ENCODE results near the gene ACADVL.
"Not testable (repeated sequence)": the region's sequence is repeated elsewhere in the genome, so short reads cannot be mapped to it uniquely, and the experiment has no call there.

ACADVL gene

GRCh38 chr17:7242717-7243452 lies 23.1 kb downstream of the ACADVL start:
- peak overlapping the region; percentile 98 for H3K4me3 ChIP-seq (ENCODE audit: low read depth, low read length)
- in situ Hi-C loops (cut with HindIII; ENCODE audit: low sequenced_read_pairs), result no loop called here
- TF ChIP-seq, protein P1, sequence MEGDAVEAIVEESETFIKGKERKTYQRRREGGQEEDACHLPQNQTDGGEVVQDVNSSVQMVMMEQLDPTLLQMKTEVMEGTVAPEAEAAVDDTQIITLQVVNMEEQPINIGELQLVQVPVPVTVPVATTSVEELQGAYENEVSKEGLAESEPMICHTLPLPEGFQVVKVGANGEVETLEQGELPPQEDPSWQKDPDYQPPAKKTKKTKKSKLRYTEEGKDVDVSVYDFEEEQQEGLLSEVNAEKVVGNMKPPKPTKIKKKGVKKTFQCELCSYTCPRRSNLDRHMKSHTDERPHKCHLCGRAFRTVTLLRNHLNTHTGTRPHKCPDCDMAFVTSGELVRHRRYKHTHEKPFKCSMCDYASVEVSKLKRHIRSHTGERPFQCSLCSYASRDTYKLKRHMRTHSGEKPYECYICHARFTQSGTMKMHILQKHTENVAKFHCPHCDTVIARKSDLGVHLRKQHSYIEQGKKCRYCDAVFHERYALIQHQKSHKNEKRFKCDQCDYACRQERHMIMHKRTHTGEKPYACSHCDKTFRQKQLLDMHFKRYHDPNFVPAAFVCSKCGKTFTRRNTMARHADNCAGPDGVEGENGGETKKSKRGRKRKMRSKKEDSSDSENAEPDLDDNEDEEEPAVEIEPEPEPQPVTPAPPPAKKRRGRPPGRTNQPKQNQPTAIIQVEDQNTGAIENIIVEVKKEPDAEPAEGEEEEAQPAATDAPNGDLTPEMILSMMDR (IDR thresholded peaks at IDR 0.05; ENCODE audit: low read depth, low read length, missing control alignments), result no peak
- DNase-seq (ENCODE audit: low read depth), result peak; percentile 92

DNA sequence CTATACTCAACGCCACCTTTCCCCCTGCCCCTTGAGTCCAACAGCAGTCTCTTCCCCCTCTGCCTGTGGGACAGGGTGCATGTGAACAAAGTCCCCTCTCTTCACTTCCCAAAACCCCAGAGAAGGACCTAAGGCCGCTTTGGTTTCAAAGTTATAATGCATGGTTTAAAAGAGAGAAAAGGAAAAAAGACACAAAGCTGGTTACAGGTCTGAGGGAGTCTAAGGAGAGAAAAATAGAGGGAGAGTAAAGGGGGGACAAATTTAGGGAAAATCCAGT lies 23.7 kb downstream of the ACADVL start:
- TF ChIP-seq, protein P1 (IDR thresholded peaks at IDR 0.05; ENCODE audit: low read depth, low read length, missing control alignments), result no peak
- in situ Hi-C loops (cut with HindIII; ENCODE audit: low sequenced_read_pairs), result no loop called here
- peak overlapping the region; percentile 98 for H3K4me3 ChIP-seq (ENCODE audit: low read depth, low read length)
- no peak for DNase-seq (ENCODE audit: low read depth)

GRCh38 chr17:7243838-7244237 lies 24.1 kb downstream of the ACADVL start:
- in situ Hi-C loops (cut with HindIII; ENCODE audit: low sequenced_read_pairs); DNase-seq (ENCODE audit: low read depth); H3K4me3 ChIP-seq (ENCODE audit: low read depth, low read length): not testable (repeated sequence)

GRCh38 chr17:7246779-7247178 lies 27.0 kb downstream of the ACADVL start:
- H3K4me3 ChIP-seq (ENCODE audit: low read depth, low read length), result no peak overlapping the region
- TF ChIP-seq, protein P1 (IDR thresholded peaks at IDR 0.05; ENCODE audit: low read depth, low read length, missing control alignments), result no peak
- no peak for DNase-seq (ENCODE audit: low read depth)
- in situ Hi-C loops (cut with HindIII; ENCODE audit: low sequenced_read_pairs), result no loop called here

DNA sequence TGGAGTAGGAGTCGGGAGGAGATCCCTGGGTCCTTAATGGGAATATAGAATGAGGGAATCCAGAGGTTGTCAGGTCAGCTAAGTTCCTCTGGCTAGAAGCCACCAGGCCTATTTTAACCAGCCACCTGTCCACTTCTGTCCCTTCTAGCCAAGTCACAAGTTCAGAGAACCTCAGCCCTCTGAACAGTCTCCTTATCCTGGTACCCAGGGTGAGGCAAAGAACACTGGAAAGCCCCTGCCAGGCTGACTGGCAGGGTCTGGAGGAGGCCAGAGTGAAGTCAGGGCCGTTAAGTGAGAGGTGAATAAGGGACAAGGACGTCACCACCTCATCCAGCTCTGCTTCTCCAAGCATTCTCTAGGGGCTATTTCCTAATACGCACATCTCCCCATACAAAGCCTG lies 29.1 kb downstream of the ACADVL start:
- H3K4me3 ChIP-seq (ENCODE audit: low read depth, low read length), result no peak overlapping the region
- TF ChIP-seq, protein P1 (IDR thresholded peaks at IDR 0.05; ENCODE audit: low read depth, low read length, missing control alignments), result no peak
- in situ Hi-C loops (cut with HindIII; ENCODE audit: low sequenced_read_pairs), result no loop called here
- DNase-seq (ENCODE audit: low read depth), result no peak

GRCh38 chr17:7249214-7249613 lies 29.5 kb downstream of the ACADVL start:
- TF ChIP-seq, protein P1 (IDR thresholded peaks at IDR 0.05; ENCODE audit: low read depth, low read length, missing control alignments), result no peak
- DNase-seq (ENCODE audit: low read depth), result no peak
- in situ Hi-C loops (cut with HindIII; ENCODE audit: low sequenced_read_pairs), result no loop called here
- H3K4me3 ChIP-seq (ENCODE audit: low read depth, low read length), result no peak overlapping the region

GRCh38 chr17:7249830-7250229 lies 30.1 kb downstream of the ACADVL start:
- TF ChIP-seq, protein P1 (IDR thresholded peaks at IDR 0.05; ENCODE audit: low read depth, low read length, missing control alignments), result no peak
- H3K4me3 ChIP-seq (ENCODE audit: low read depth, low read length), result peak overlapping the region; percentile 84
- in situ Hi-C loops (cut with HindIII; ENCODE audit: low sequenced_read_pairs), result no loop called here
- DNase-seq (ENCODE audit: low read depth), result no peak
